ENCODE data around the gene PTGES3L. TPM values are rescaled to one million over a fixed set of nuclear protein-coding genes. Genes with fewer than 3 reads are reported as not detected.
A peak's percentile ranks its signal among the peaks of the same experiment; 100 is the strongest.

Gene PTGES3L
- total RNA-seq, 1 donor from 2014 or later: 3.9 TPM

- no peaks in the 10 kb centered on the region for H3K27me3 Mint-ChIP-seq (ENCODE audit: low read depth)
- H3K4me3 Mint-ChIP-seq (ENCODE audit: unreplicated experiment): no peak overlapping the region
- TF ChIP-seq, protein P1, sequence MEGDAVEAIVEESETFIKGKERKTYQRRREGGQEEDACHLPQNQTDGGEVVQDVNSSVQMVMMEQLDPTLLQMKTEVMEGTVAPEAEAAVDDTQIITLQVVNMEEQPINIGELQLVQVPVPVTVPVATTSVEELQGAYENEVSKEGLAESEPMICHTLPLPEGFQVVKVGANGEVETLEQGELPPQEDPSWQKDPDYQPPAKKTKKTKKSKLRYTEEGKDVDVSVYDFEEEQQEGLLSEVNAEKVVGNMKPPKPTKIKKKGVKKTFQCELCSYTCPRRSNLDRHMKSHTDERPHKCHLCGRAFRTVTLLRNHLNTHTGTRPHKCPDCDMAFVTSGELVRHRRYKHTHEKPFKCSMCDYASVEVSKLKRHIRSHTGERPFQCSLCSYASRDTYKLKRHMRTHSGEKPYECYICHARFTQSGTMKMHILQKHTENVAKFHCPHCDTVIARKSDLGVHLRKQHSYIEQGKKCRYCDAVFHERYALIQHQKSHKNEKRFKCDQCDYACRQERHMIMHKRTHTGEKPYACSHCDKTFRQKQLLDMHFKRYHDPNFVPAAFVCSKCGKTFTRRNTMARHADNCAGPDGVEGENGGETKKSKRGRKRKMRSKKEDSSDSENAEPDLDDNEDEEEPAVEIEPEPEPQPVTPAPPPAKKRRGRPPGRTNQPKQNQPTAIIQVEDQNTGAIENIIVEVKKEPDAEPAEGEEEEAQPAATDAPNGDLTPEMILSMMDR (IDR thresholded peaks at IDR 0.05): no peak
- H3K27ac Mint-ChIP-seq (ENCODE audit: unreplicated experiment): no peak overlapping the region
- peaks cover 29% of the 10 kb centered on the region for H3K36me3 Mint-ChIP-seq (ENCODE audit: low read depth)
- DNase-seq (ENCODE audit: low spot score): no peak
- no peaks in the 10 kb centered on the region for H3K9me3 Mint-ChIP-seq (ENCODE audit: low read depth)
- peaks cover 16% of the 10 kb centered on the region for H3K4me1 Mint-ChIP-seq (ENCODE audit: low read depth)
Measured at GRCh38 chr17:42991471-42991870, 11.6 kb upstream of the PTGES3L start.

GRCh38 chr17:42989726-42990652, 10.1 kb upstream of the PTGES3L start:
- H3K4me3 Mint-ChIP-seq (ENCODE audit: unreplicated experiment): no peak overlapping the region
- H3K36me3 Mint-ChIP-seq (ENCODE audit: low read depth): peaks cover 32% of the 10 kb centered on the region
- no peak for DNase-seq (ENCODE audit: low spot score)
- TF ChIP-seq, protein P1 (IDR thresholded peaks at IDR 0.05): no peak
- peak overlapping the region; percentile 23 for H3K27ac Mint-ChIP-seq (ENCODE audit: unreplicated experiment)
- H3K27me3 Mint-ChIP-seq (ENCODE audit: low read depth): no peaks in the 10 kb centered on the region
- peaks cover 16% of the 10 kb centered on the region for H3K4me1 Mint-ChIP-seq (ENCODE audit: low read depth)
- no peaks in the 10 kb centered on the region for H3K9me3 Mint-ChIP-seq (ENCODE audit: low read depth)

DNA sequence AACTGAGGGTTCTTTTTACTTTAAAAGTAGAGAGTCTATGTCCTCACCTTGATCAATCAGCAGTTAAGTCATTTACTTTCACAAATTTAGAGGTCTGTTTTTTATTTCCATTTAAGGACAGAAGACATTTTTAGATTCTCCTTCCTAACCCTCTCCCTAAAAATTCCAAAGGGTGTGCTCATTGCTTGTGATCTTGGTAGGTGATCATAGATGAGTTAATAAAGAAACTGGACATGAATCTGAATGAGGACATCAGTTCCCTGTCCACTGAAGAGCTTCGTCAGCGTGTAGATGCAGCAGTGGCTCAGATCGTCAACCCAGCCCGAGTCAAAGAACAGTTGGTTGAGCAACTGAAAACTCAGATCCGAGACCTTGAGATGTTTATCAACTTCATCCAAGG, 9.3 kb upstream of the PTGES3L start:
- TF ChIP-seq, protein P1 (IDR thresholded peaks at IDR 0.05): no peak
- Mint-ChIP-seq H3K4me1 (ENCODE audit: low read depth) (peaks cover 19% of the 10 kb centered on the region), H3K36me3 (ENCODE audit: low read depth) (peaks cover 30% of the 10 kb centered on the region), H3K4me3 (ENCODE audit: unreplicated experiment) (no peak overlapping the region), H3K27me3 (ENCODE audit: low read depth) (no peaks in the 10 kb centered on the region), H3K9me3 (ENCODE audit: low read depth) (no peaks in the 10 kb centered on the region), H3K27ac (ENCODE audit: unreplicated experiment) (no peak overlapping the region)
- no peak for DNase-seq (ENCODE audit: low spot score)

GRCh38 chr17:42985225-42985624, 5.3 kb upstream of the PTGES3L start:
- Mint-ChIP-seq H3K27me3 (ENCODE audit: low read depth) (no peaks in the 10 kb centered on the region), H3K4me3 (ENCODE audit: unreplicated experiment) (no peak overlapping the region), H3K36me3 (ENCODE audit: low read depth) (peaks cover 17% of the 10 kb centered on the region), H3K4me1 (ENCODE audit: low read depth) (peaks cover 30% of the 10 kb centered on the region), H3K9me3 (ENCODE audit: low read depth) (no peaks in the 10 kb centered on the region), H3K27ac (ENCODE audit: unreplicated experiment) (no peak overlapping the region)
- DNase-seq (ENCODE audit: low spot score): no peak
- TF ChIP-seq, protein P1 (IDR thresholded peaks at IDR 0.05): no peak

DNA sequence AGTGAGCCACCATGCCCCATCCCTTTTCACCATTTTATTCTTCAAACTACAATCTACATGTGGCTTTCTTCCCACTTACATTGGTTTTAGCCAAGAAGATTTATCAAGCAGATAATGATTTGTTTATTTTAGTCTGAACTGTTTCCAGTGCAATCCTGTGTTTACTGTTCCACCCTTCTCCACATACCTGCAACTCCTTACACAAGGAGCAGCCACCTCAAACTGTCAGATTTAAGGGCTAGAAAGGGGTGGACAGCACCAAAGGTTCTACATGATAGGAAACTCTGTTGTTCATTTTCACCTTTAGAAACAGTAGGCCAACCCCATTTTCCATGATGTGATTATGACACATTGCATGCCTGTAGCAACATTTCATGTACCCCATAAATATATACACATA, 2.4 kb upstream of the PTGES3L start:
- H3K4me1 Mint-ChIP-seq (ENCODE audit: low read depth): peaks cover 32% of the 10 kb centered on the region
- H3K36me3 Mint-ChIP-seq (ENCODE audit: low read depth): peaks cover 10% of the 10 kb centered on the region
- TF ChIP-seq, protein P1 (IDR thresholded peaks at IDR 0.05): no peak
- H3K4me3 Mint-ChIP-seq (ENCODE audit: unreplicated experiment): peak overlapping the region; percentile 99
- no peaks in the 10 kb centered on the region for H3K9me3 Mint-ChIP-seq (ENCODE audit: low read depth)
- no peak overlapping the region for H3K27ac Mint-ChIP-seq (ENCODE audit: unreplicated experiment)
- H3K27me3 Mint-ChIP-seq (ENCODE audit: low read depth): no peaks in the 10 kb centered on the region
- no peak for DNase-seq (ENCODE audit: low spot score)
